Ectodermal cell (in vitro differentiated cells): Measurements from ENCODE around the gene EYS.
"Not testable (repeated sequence)": the region's sequence is repeated elsewhere in the genome, so short reads cannot be mapped to it uniquely, and the experiment has no call there.

Experiments used
- H3K27ac ChIP-seq: 2 replicates; pipeline ENCODE4 v1.7.0; 2013; ENCODE audit warnings: mild to moderate bottlenecking, low read depth, low read length; ENCODE audit not compliant: insufficient read depth, poor library complexity, severe bottlenecking
- H3K27me3 ChIP-seq: 2 replicates; pipeline ENCODE4 v1.7.0; 2013; ENCODE audit warnings: mild to moderate bottlenecking, low read length; ENCODE audit not compliant: insufficient read depth, control insufficient read depth, poor library complexity, severe bottlenecking
- H3K36me3 ChIP-seq: one replicate; pipeline ENCODE4 v1.7.0; 2013; ENCODE audit warnings: low read length; ENCODE audit not compliant: control insufficient read depth, insufficient read depth
- H3K4me1 ChIP-seq: one replicate; pipeline ENCODE4 v1.7.0; 2013; ENCODE audit warnings: low read length; ENCODE audit not compliant: control insufficient read depth, insufficient read depth
- H3K4me3 ChIP-seq: 2 replicates; pipeline ENCODE4 v1.7.0; 2013; ENCODE audit warnings: low read depth, low read length, control low read depth; ENCODE audit not compliant: insufficient read depth
- H3K9me3 ChIP-seq: 2 replicates; pipeline ENCODE4 v1.7.0; 2013; ENCODE audit warnings: mild to moderate bottlenecking, low read length, moderate library complexity; ENCODE audit not compliant: control insufficient read depth
- WGBS, 2 experiments: methylation state at CpG; one replicate each; pipeline ENCODE4 v1.1.7; 2013; ENCODE audit warnings: missing lambda C conversion rate in 2 of 2; 5-methylcytosine and 5-hydroxymethylcytosine counted together

The EYS gene

DNA sequence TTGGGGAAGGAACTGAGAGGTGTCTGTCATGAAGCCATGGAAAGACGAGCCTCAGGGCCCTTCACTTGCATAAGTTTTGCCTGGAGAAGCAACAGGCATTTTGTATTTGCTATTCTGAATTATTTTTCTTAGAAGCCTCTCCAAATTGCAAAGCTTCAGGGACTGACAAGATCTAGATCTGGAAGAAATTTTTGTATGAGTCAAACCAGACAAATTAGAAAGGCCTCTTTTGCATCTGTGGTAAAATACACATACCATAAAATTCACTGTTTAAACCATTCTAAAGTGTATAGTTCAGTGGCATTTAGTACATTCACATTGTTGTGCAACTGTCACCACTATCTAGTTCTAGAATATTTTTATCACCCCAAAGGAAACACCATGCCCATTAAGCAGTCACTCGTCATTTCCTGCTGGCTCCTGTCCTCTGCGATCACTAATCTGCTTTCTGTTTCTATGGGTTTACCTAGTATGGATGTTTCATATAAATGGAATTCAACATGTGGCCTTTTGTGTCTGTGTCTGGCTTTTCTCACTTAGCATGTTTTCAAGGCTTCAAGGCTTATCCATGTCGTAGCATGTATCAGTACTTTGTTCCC lies 1802.3 kb downstream of the EYS start:
- 92 to 99% methylated on average over 4 of the region's 4 CpGs for WGBS, 2 experiments
- Histone ChIP-seq H3K9me3 (no peaks in the 10 kb centered on the region), H3K4me1 (no peaks in the 10 kb centered on the region), H3K27ac (no peak overlapping the region), H3K4me3 (no peak overlapping the region), H3K36me3 (no peaks in the 10 kb centered on the region), H3K27me3 (no peaks in the 10 kb centered on the region)

DNA sequence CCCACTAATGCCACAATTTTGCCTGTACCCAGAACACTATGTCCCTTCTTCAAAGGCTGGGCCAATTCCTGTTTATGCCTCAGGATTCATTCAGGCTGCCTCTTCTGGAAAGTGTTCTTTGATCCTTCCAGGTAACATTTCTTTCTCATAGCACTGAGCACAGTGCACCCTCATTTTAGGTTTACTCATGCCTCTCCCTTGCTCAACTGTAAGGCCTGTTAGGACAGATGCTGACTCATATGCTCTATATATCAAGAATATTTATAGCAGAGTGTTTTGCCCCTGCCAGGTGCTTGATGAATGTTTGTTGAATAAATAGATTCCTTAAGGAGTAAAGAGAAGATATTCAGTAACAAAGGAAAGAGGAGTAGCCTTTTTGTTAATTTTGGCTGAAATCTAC lies 1807.5 kb downstream of the EYS start:
- Histone ChIP-seq H3K9me3 (no peaks in the 10 kb centered on the region), H3K4me3 (no peak overlapping the region), H3K4me1 (no peaks in the 10 kb centered on the region), H3K36me3 (no peaks in the 10 kb centered on the region), H3K27ac (no peak overlapping the region), H3K27me3 (no peaks in the 10 kb centered on the region)

DNA sequence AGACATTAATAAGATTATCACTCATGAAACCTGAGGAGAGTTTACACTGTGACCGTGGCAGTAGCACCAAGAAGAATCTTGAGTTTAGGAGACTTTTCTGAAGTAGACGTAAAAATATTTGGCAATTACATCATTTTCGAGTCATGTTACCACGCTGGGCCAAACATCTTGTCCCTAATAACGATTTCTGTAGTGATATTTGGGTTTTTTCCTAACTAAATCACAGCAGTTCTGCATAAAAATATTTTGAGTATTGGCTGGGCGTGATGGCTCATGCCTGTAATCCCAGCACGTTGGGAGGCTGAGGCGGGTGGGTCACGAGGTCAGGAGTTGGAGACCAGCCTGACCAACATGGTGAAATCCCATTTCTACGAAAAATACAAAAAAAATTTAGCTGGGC lies 1809.1 kb downstream of the EYS start:
- H3K9me3 ChIP-seq: no peaks in the 10 kb centered on the region
- H3K4me3 ChIP-seq: no peak overlapping the region
- no peaks in the 10 kb centered on the region for H3K4me1 ChIP-seq
- H3K27me3 ChIP-seq: no peaks in the 10 kb centered on the region
- no peak overlapping the region for H3K27ac ChIP-seq
- WGBS, 2 experiments: 92 to 93% methylated on average over 10 of the region's 10 CpGs
- H3K36me3 ChIP-seq: no peaks in the 10 kb centered on the region

DNA sequence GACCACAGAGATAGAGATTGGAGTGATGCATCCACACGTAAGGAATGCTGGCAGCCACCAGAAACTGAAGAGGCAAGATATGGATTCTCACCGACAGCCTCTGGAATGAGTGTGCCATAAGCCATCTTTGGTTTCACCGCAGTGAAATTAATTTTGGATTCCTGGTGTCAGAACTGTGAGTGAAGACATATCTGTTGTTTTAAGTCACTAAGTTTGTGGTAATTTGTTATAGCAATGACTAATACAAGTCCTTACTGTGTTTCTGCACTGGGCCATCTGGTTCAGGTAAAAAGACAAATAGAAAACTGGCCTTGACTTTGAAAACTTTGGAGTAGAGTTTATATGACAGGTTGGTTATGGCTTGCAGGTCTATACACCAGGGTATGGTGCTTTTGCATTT lies 1809.6 kb downstream of the EYS start:
- H3K27ac ChIP-seq: no peak overlapping the region

DNA sequence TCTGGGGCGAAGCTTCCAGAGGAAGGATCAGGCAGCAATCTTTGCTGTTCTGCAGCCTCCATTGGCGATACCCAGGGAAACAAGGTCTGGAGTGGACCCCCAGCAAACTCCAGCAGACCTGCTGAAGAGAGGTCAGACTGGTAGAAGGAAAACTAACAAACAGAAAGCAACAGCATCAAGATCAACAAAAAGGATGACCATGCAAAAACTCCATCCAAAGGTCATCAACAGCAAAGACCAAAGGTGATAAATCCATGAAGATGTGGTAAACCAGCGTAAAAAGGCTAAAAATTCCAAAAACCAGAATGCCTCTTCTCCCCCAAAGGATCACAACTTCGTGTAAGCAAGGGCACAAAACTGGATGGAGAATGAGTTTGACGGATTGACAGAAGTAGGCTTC lies 1818.6 kb downstream of the EYS start:
- Histone ChIP-seq H3K27ac (no peak overlapping the region), H3K36me3 (no peaks in the 10 kb centered on the region), H3K27me3 (no peaks in the 10 kb centered on the region), H3K4me1 (no peaks in the 10 kb centered on the region), H3K4me3 (no peak overlapping the region), H3K9me3 (no peaks in the 10 kb centered on the region)
- WGBS, 2 experiments: 91 to 95% methylated on average over 5 of the region's 5 CpGs

More for the DNA sequence above, 1809.6 kb downstream of the EYS start:
- H3K27me3 ChIP-seq: no peaks in the 10 kb centered on the region
- no peaks in the 10 kb centered on the region for H3K4me1 ChIP-seq
- H3K36me3 ChIP-seq: no peaks in the 10 kb centered on the region
- no peak overlapping the region for H3K4me3 ChIP-seq
- 92 to 93% methylated on average over 3 of the region's 3 CpGs for WGBS, 2 experiments
- no peaks in the 10 kb centered on the region for H3K9me3 ChIP-seq

DNA sequence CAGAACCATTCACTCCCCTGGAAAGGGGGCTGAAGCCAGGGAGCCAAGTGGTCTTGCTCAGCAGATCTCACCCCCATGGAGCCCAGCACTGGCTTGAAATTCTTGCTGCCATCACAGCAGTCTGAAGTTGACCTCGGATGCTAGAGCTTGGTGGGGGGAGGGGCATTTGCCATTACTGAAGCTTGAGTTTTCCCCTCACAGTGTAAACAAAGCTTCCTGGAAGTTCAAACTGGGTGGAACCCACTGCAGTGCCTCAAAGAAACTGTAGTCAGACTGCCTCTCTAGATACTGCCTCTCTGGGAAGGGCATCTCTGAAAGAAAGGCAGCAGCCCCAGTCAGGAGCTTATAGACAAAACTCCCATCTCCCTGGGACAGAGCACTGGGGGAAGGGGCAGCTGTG lies 1819.2 kb downstream of the EYS start:
- not testable (repeated sequence) for H3K36me3 ChIP-seq, H3K9me3 ChIP-seq, H3K4me3 ChIP-seq, H3K27ac ChIP-seq, H3K27me3 ChIP-seq, H3K4me1 ChIP-seq
- WGBS, 2 experiments: 62 to 71% methylated on average over 1 of the region's 1 CpG

DNA sequence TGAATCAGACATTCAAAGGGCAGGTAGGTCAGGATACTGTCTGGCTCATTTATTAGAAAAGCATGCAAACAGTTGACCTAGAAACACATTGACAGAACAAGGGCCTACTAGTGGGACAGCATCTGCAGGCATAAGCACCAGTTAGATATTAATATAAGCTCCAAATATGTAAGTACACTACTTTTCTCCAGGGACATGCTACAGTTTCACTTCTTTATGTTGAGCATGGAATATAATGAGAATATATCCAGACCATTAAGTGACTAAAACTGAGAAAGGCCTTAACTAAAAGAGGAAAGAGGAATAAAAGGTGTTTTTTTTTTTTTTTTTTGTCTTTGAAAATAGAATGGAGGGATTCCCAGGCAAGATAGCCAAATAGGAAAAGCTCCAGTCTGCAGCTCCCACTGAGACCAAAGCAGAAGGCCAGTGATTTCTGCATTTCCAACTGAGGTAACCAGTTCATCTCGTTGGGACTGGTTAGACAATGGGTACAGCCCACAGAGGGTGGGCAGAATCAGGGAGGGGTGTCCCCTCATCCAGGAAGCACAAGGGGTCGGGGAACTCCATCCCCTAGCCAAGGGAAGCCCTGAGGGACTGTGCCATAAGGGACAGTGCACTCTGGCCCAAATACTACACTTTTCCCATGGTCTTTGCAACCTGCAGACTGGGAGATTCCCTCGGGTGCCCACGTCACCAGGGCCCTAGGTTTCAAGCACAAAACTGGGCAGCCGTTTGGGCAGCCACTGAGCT lies 1819.8 kb downstream of the EYS start:
- H3K27ac ChIP-seq: no peak overlapping the region
- H3K4me1 ChIP-seq: no peaks in the 10 kb centered on the region
- no peaks in the 10 kb centered on the region for H3K27me3 ChIP-seq
- WGBS, 2 experiments: 87 to 95% methylated on average over 5 of the region's 5 CpGs
- no peak overlapping the region for H3K4me3 ChIP-seq
- H3K9me3 ChIP-seq: no peaks in the 10 kb centered on the region
- no peaks in the 10 kb centered on the region for H3K36me3 ChIP-seq

DNA sequence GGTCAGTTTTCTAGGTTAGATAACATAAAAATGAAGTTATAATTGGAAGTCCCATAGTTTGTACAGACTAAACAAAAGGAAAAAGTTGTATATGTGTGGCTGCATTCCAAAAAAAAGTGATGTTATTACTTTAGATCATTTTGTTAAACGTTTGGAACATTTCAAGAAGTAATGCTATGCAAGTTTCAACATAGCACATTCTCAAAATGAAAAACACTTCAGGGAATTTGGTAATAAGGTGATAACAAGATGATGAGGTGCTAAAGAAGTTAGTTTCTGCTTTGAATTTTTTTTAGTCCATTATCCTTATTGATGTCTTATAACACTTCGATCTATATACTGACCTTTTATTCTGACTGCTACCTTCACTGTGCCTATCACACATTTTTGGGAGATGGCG lies 1820.7 kb downstream of the EYS start:
- H3K4me3 ChIP-seq: no peak overlapping the region
- H3K9me3 ChIP-seq: no peaks in the 10 kb centered on the region
- no peaks in the 10 kb centered on the region for H3K4me1 ChIP-seq
- 100% methylated on average over 1 to 3 of the region's 3 CpGs for WGBS, 2 experiments
- no peaks in the 10 kb centered on the region for H3K36me3 ChIP-seq
- no peaks in the 10 kb centered on the region for H3K27me3 ChIP-seq
- no peak overlapping the region for H3K27ac ChIP-seq

DNA sequence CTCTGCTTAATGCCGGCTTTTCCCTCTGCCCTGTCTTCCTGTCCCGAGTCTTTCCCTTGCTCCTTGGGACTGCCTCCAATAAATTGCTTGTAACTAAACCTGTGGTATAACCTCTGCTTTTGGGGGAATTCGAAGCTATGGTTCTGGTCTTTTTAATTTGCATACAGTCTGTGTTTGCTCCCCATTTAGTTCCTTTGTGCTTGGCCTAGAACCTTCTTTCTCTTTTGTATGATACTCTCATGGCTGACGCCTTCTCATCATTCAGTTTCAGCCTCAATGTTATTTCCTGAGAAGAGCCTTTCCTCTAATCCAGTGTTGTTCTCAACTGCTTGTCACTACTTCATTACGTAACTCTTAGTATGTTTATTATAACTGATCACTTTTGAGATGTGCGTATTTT lies 1823.4 kb downstream of the EYS start:
- Histone ChIP-seq H3K4me1 (no peaks in the 10 kb centered on the region), H3K27ac (no peak overlapping the region), H3K4me3 (no peak overlapping the region), H3K27me3 (no peaks in the 10 kb centered on the region), H3K36me3 (no peaks in the 10 kb centered on the region), H3K9me3 (no peaks in the 10 kb centered on the region)
- 91 to 92% methylated on average over 5 of the region's 6 CpGs for WGBS, 2 experiments

DNA sequence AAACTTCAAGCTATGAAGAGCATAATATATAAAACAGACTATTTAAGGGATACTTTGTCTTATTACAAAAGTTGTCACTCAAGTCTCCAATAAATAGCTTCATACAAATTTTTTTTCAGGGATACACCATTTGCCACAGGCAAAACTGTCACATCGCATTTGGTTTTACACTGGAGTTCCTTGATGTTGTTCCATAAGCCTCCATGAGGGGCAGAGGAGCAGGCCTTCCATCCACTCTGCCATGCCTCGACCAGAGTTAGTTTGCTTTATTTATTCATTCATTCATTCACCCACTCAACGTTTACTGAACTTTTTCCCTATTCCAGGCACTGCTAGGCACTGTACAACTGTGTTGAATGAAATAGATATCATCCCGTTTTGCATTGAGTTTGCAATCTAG lies 1824.8 kb downstream of the EYS start:
- Histone ChIP-seq H3K4me3 (no peak overlapping the region), H3K27me3 (no peaks in the 10 kb centered on the region), H3K4me1 (no peaks in the 10 kb centered on the region), H3K36me3 (no peaks in the 10 kb centered on the region), H3K27ac (no peak overlapping the region), H3K9me3 (no peaks in the 10 kb centered on the region)
- 64 to 68% methylated on average over 2 to 4 of the region's 4 CpGs for WGBS, 2 experiments
